Ascending aorta (tissue), 2 donors: ENCODE data around the gene RAD51B. TPM values are rescaled to one million over a fixed set of nuclear protein-coding genes. Genes with fewer than 3 reads are reported as not detected.

Experiments
- DNase-seq, 2 donors: peaks; one replicate each; pipeline ENCODE4 v3.0.0-alpha.2; 2019; ENCODE audit warnings: low spot score in 2 of 2
- H3K27ac ChIP-seq, 2 donors: fragments of 200-600 bp; sonication (generic); one replicate each; pipeline ENCODE4 v1.5.1; 2016 to 2017; ENCODE audit warnings: mild to moderate bottlenecking in 1 of 2
- H3K27me3 ChIP-seq: fragments of 200-600 bp; sonication (generic); one replicate; pipeline ENCODE4 v1.5.1; 2017
- H3K36me3 ChIP-seq, 2 donors: fragments of 200-600 bp; sonication (generic); one replicate each; pipeline ENCODE4 v1.5.1; 2016
- H3K4me1 ChIP-seq, 2 donors: fragments of 200-600 bp; sonication (generic); one replicate each; pipeline ENCODE4 v1.5.1; 2016 to 2017; ENCODE audit warnings: mild to moderate bottlenecking in 1 of 2
- H3K4me3 ChIP-seq, 2 donors: fragments of 200-600 bp; sonication (generic); one replicate each; pipeline ENCODE4 v1.5.1; 2016 to 2017; ENCODE audit warnings: mild to moderate bottlenecking in 1 of 2
- H3K9me3 ChIP-seq, 2 donors: fragments of 200-600 bp; sonication (generic); one replicate each; pipeline ENCODE4 v1.5.1; 2016
- CTCF ChIP-seq, 3 experiments: fragments of 200-600 bp in 2 of 3; fragments of 450-650 bp in 1 of 3; sonication (generic) in 2 of 3; IDR thresholded peaks; one replicate each; pipeline ENCODE4 v1.5.1; 2016 to 2019; ENCODE audit warnings: antibody characterized with exemption in 3 of 3, mild to moderate bottlenecking in 1 of 3, moderate library complexity in 1 of 3
- intact Hi-C: fragments of 100-400 bp; cut with DNase I; formaldehyde crosslinking; loops from one replicate; pipeline ENCODE4 v1.15.1; 2023
- total RNA-seq: library from RNA; depleted of rRNA; stranded (reverse); fragments of >200 nt; gene quantifications from one replicate; pipeline ENCODE4 v1.1.0, GENCODE V29; 2016

The RAD51B gene
- total RNA-seq, 1 donor from 2014 or later: not detected

GRCh38 chr14:68530443-68530842, 710.9 kb downstream of the RAD51B start:
- Histone ChIP-seq H3K4me1 (peaks cover 10 to 22% of the 10 kb centered on the region in 2 donors), H3K27me3 (no peaks in the 10 kb centered on the region), H3K9me3 (peaks cover 0 to 27% of the 10 kb centered on the region in 2 donors), H3K36me3 (no peaks in the 10 kb centered on the region), H3K27ac (no peak overlapping the region), H3K4me3 (no peak overlapping the region)
- intact Hi-C loops: no loop called here
- no peak for DNase-seq
- no peak for TF ChIP-seq CTCF (IDR thresholded peaks at IDR 0.05)

GRCh38 chr14:68532496-68532895, 712.9 kb downstream of the RAD51B start:
- DNase-seq: no peak
- no peak overlapping the region for H3K4me3 ChIP-seq
- no peak overlapping the region for H3K27ac ChIP-seq
- TF ChIP-seq CTCF (IDR thresholded peaks at IDR 0.05): no peak
- H3K27me3 ChIP-seq: no peaks in the 10 kb centered on the region
- intact Hi-C loops: no loop called here
- peaks cover 0 to 27% of the 10 kb centered on the region in 2 donors for H3K9me3 ChIP-seq
- no peaks in the 10 kb centered on the region for H3K36me3 ChIP-seq
- H3K4me1 ChIP-seq: peaks cover 2 to 8% of the 10 kb centered on the region in 2 donors

- no peak for TF ChIP-seq CTCF (IDR thresholded peaks at IDR 0.05)
- DNase-seq: no peak
- H3K27me3 ChIP-seq: no peaks in the 10 kb centered on the region
- intact Hi-C loops: no loop called here
- H3K27ac ChIP-seq: no peak overlapping the region
- H3K4me1 ChIP-seq: no peaks in the 10 kb centered on the region
- H3K9me3 ChIP-seq: peaks cover 0 to 25% of the 10 kb centered on the region in 2 donors
- no peaks in the 10 kb centered on the region for H3K36me3 ChIP-seq
- no peak overlapping the region for H3K4me3 ChIP-seq
Observed at GRCh38 chr14:68534276-68534675, 714.7 kb downstream of the RAD51B start.

GRCh38 chr14:68535404-68536017, 715.9 kb downstream of the RAD51B start:
- Histone ChIP-seq H3K36me3 (no peaks in the 10 kb centered on the region), H3K4me1 (no peaks in the 10 kb centered on the region), H3K27ac (no peak overlapping the region), H3K9me3 (peaks cover 0 to 13% of the 10 kb centered on the region in 2 donors), H3K27me3 (no peaks in the 10 kb centered on the region), H3K4me3 (no peak overlapping the region)
- DNase-seq: no peak
- no peak for TF ChIP-seq CTCF (IDR thresholded peaks at IDR 0.05)
- intact Hi-C loops: no loop called here

- Histone ChIP-seq H3K4me3 (no peak overlapping the region), H3K4me1 (no peaks in the 10 kb centered on the region), H3K9me3 (peaks cover 0 to 8% of the 10 kb centered on the region in 2 donors), H3K36me3 (no peaks in the 10 kb centered on the region), H3K27ac (no peak overlapping the region), H3K27me3 (no peaks in the 10 kb centered on the region)
- TF ChIP-seq CTCF (IDR thresholded peaks at IDR 0.05): no peak
- intact Hi-C loops: no loop called here
- no peak for DNase-seq
Observed at GRCh38 chr14:68536018-68536410, 716.4 kb downstream of the RAD51B start.

GRCh38 chr14:68538639-68539038, 719.1 kb downstream of the RAD51B start:
- DNase-seq: no peak
- intact Hi-C loops: no loop called here
- no peaks in the 10 kb centered on the region for H3K27me3 ChIP-seq
- no peaks in the 10 kb centered on the region for H3K36me3 ChIP-seq
- no peak for TF ChIP-seq CTCF (IDR thresholded peaks at IDR 0.05)
- H3K27ac ChIP-seq: no peak overlapping the region
- H3K4me3 ChIP-seq: no peak overlapping the region
- H3K4me1 ChIP-seq: peaks cover 3 to 10% of the 10 kb centered on the region in 2 donors
- no peaks in the 10 kb centered on the region for H3K9me3 ChIP-seq
